SH-SY5Y (cell line): ENCODE measurements around the gene OR10W1.

ENCODE experiments used
- GATA2 ChIP-seq: IDR thresholded peaks from 2 replicates; pipeline ENCODE4 v1.6.1; 2011; ENCODE audit warnings: mild to moderate bottlenecking, low read depth, low read length
- GATA3 ChIP-seq: IDR thresholded peaks from 2 replicates; pipeline ENCODE4 v1.6.1; 2011; ENCODE audit warnings: low read depth, mild to moderate bottlenecking, low read length, moderate library complexity

- no peak for TF ChIP-seq GATA3
- TF ChIP-seq GATA2: no peak
Observed at GRCh38 chr11:58286249-58286648, 18.2 kb upstream of the OR10W1 start.
